Mesenchymal stem cell (in vitro differentiated cells and primary cell): Measurements from ENCODE around the gene SLC46A3.

ENCODE experiments used
- DNase-seq: peaks from one replicate; pipeline ENCODE4 v3.0.0-alpha.2; 2013
- H2AFZ ChIP-seq: one replicate; pipeline ENCODE4 v1.6.1; 2013; ENCODE audit warnings: low read depth, mild to moderate bottlenecking, control low read depth, inconsistent platforms, low read length, moderate library complexity
- H2AK5ac ChIP-seq: 2 replicates; pipeline ENCODE4 v1.6.1; 2013; ENCODE audit warnings: low read length, moderate library complexity, mild to moderate bottlenecking, inconsistent platforms; ENCODE audit not compliant: severe bottlenecking
- H2BK120ac ChIP-seq: one replicate; pipeline ENCODE4 v1.6.1; 2013; ENCODE audit warnings: low read depth, mild to moderate bottlenecking, inconsistent platforms, low read length, moderate library complexity
- H2BK12ac ChIP-seq, 2 experiments: one replicate each; pipeline ENCODE4 v1.6.1; 2013; ENCODE audit warnings: inconsistent platforms in 2 of 2, low read length in 2 of 2, mild to moderate bottlenecking in 2 of 2, moderate library complexity in 2 of 2, control low read depth in 1 of 2
- H2BK15ac ChIP-seq: one replicate; pipeline ENCODE4 v1.6.1; 2013; ENCODE audit warnings: mild to moderate bottlenecking, low read depth, inconsistent platforms; ENCODE audit not compliant: poor library complexity, severe bottlenecking
- H2BK5ac ChIP-seq: 2 replicates; pipeline ENCODE4 v1.6.1; 2013; ENCODE audit warnings: low read depth, mild to moderate bottlenecking, low read length, control low read depth, inconsistent platforms; ENCODE audit not compliant: poor library complexity, severe bottlenecking
- H3K14ac ChIP-seq, 2 experiments: one replicate each; pipeline ENCODE4 v1.6.1; 2013; ENCODE audit warnings: inconsistent platforms in 2 of 2, low read length in 2 of 2, control low read depth in 1 of 2, mild to moderate bottlenecking in 1 of 2, moderate library complexity in 1 of 2
- H3K18ac ChIP-seq, 2 experiments: one replicate each; pipeline ENCODE4 v1.6.1; 2013; ENCODE audit warnings: inconsistent platforms in 2 of 2, low read length in 2 of 2, control low read depth in 1 of 2, low read depth in 1 of 2, mild to moderate bottlenecking in 1 of 2
- H3K23ac ChIP-seq, 2 experiments: one replicate each; pipeline ENCODE4 v1.6.1; 2013; ENCODE audit warnings: inconsistent platforms in 2 of 2, low read length in 2 of 2, mild to moderate bottlenecking in 2 of 2, moderate library complexity in 2 of 2, control low read depth in 1 of 2
- H3K27ac ChIP-seq: 2 replicates; pipeline ENCODE4 v1.5.1; 2013; ENCODE audit warnings: mild to moderate bottlenecking, moderate library complexity, low read length, control low read depth, inconsistent platforms; ENCODE audit not compliant: poor library complexity, severe bottlenecking
- H3K27me3 ChIP-seq, 2 experiments: 2 replicates each; pipeline versions ENCODE4 v1.6.1 to v1.7.0; 2013; ENCODE audit warnings: low read length in 2 of 2, mild to moderate bottlenecking in 2 of 2, moderate library complexity in 2 of 2, control low read depth in 1 of 2, inconsistent platforms in 1 of 2; ENCODE audit not compliant: control insufficient read depth in 1 of 2, insufficient read depth in 1 of 2
- H3K36me3 ChIP-seq, 2 experiments: 2 replicates each; pipeline versions ENCODE4 v1.6.1 to v1.7.0; 2013; ENCODE audit warnings: low read length in 2 of 2, control low read depth in 1 of 2, inconsistent platforms in 1 of 2, low read depth in 1 of 2, mild to moderate bottlenecking in 1 of 2; ENCODE audit not compliant: insufficient read depth in 2 of 2, control insufficient read depth in 1 of 2
- H3K4ac ChIP-seq, 2 experiments: one replicate each; pipeline ENCODE4 v1.6.1; 2013; ENCODE audit warnings: inconsistent platforms in 2 of 2, low read length in 2 of 2, mild to moderate bottlenecking in 2 of 2, moderate library complexity in 2 of 2, control low read depth in 1 of 2, low read depth in 1 of 2
- H3K4me1 ChIP-seq: 2 replicates; pipeline ENCODE4 v1.6.1; 2013; ENCODE audit warnings: low read depth, low read length, control low read depth; ENCODE audit not compliant: control insufficient read depth, insufficient read depth
- H3K4me2 ChIP-seq: 2 replicates; pipeline ENCODE4 v1.6.1; 2013; ENCODE audit warnings: low read length, mild to moderate bottlenecking, inconsistent platforms; ENCODE audit not compliant: poor library complexity, severe bottlenecking
- H3K4me3 ChIP-seq, 2 experiments: 2 replicates each; pipeline versions ENCODE4 v1.5.1 to v1.7.0; 2013; ENCODE audit warnings: low read length in 2 of 2, mild to moderate bottlenecking in 2 of 2, control low read depth in 1 of 2, low read depth in 1 of 2; ENCODE audit not compliant: insufficient read depth in 1 of 2
- H3K79me1 ChIP-seq: replicated peaks from 2 replicates; pipeline ENCODE4 v1.6.1; 2013; ENCODE audit warnings: mild to moderate bottlenecking, control low read depth, low read length, inconsistent platforms; ENCODE audit not compliant: poor library complexity, severe bottlenecking
- H3K9ac ChIP-seq: 2 replicates; pipeline ENCODE4 v1.7.0; 2013; ENCODE audit warnings: mild to moderate bottlenecking, low read length, moderate library complexity
- H3K9me3 ChIP-seq: 2 replicates; pipeline ENCODE4 v1.7.0; 2013; ENCODE audit warnings: mild to moderate bottlenecking, low read length; ENCODE audit not compliant: control insufficient read depth
- H4K8ac ChIP-seq: one replicate; pipeline ENCODE4 v1.6.1; 2013; ENCODE audit warnings: inconsistent platforms, mild to moderate bottlenecking, low read length, moderate library complexity
- H4K91ac ChIP-seq: one replicate; pipeline ENCODE4 v1.6.1; 2013; ENCODE audit warnings: mild to moderate bottlenecking, low read length, inconsistent platforms
- WGBS: methylation state at CpG from one replicate; pipeline ENCODE4 v1.1.7; 2013; ENCODE audit warnings: mixed read lengths; 5-methylcytosine and 5-hydroxymethylcytosine counted together

The SLC46A3 gene

GRCh38 chr13:28655561-28655960, 63.2 kb downstream of the SLC46A3 start:
- no peak overlapping the region for H3K23ac ChIP-seq
- H4K8ac ChIP-seq, result no peak overlapping the region
- no peak overlapping the region for H3K27ac ChIP-seq
- H3K14ac ChIP-seq, result no peak overlapping the region
- H2BK120ac ChIP-seq, result no peak overlapping the region
- H2BK15ac ChIP-seq, result no peak overlapping the region
- peak; percentile 63 for DNase-seq
- H3K4me3 ChIP-seq, result no peak overlapping the region
- H3K27me3 ChIP-seq, result no peaks in the 10 kb centered on the region
- H2AFZ ChIP-seq, result no peak overlapping the region
- peaks cover 0 to 5% of the 10 kb centered on the region in 2 experiments for H3K36me3 ChIP-seq
- no peak overlapping the region for H4K91ac ChIP-seq
- H3K18ac ChIP-seq, result no peak overlapping the region
- WGBS, result 60% methylated on average over 3 of the region's 3 CpGs
- peak overlapping the region; percentile 31 for H3K9ac ChIP-seq
- no peak overlapping the region for H3K4ac ChIP-seq
- H2AK5ac ChIP-seq, result no peak overlapping the region
- H3K9me3 ChIP-seq, result no peaks in the 10 kb centered on the region
- H2BK12ac ChIP-seq, result no peak overlapping the region
- H3K4me2 ChIP-seq, result no peak overlapping the region
- peaks cover 4% of the 10 kb centered on the region for H3K4me1 ChIP-seq
- H3K79me1 ChIP-seq, result peaks cover 16% of the 10 kb centered on the region
- no peak overlapping the region for H2BK5ac ChIP-seq

GRCh38 chr13:28654276-28654675, 64.5 kb downstream of the SLC46A3 start:
- no peak overlapping the region for H3K23ac ChIP-seq
- no peak overlapping the region for H2BK12ac ChIP-seq
- no peak overlapping the region for H3K4me3 ChIP-seq
- H3K36me3 ChIP-seq, result no peaks in the 10 kb centered on the region
- WGBS, result no CpG with 5 or more reads among the region's 1 CpG
- DNase-seq, result no peak
- H2BK120ac ChIP-seq, result no peak overlapping the region
- H3K27ac ChIP-seq, result no peak overlapping the region
- H3K9me3 ChIP-seq, result no peaks in the 10 kb centered on the region
- H3K27me3 ChIP-seq, result no peaks in the 10 kb centered on the region
- H2BK15ac ChIP-seq, result no peak overlapping the region
- no peak overlapping the region for H3K18ac ChIP-seq
- peaks cover 2% of the 10 kb centered on the region for H3K4me1 ChIP-seq
- H3K4ac ChIP-seq, result no peak overlapping the region
- no peak overlapping the region for H4K91ac ChIP-seq
- no peak overlapping the region for H3K9ac ChIP-seq
- no peak overlapping the region for H3K14ac ChIP-seq
- no peak overlapping the region for H2BK5ac ChIP-seq
- H3K4me2 ChIP-seq, result no peak overlapping the region
- H2AK5ac ChIP-seq, result no peak overlapping the region
- no peak overlapping the region for H2AFZ ChIP-seq
- peaks cover 16% of the 10 kb centered on the region for H3K79me1 ChIP-seq
- H4K8ac ChIP-seq, result no peak overlapping the region

- no CpG with 5 or more reads among the region's 1 CpG for WGBS
- Histone ChIP-seq H3K18ac (no peak overlapping the region), H3K4me3 (no peak overlapping the region)
Measured at GRCh38 chr13:28653111-28653510, 65.7 kb downstream of the SLC46A3 start.

GRCh38 chr13:28651810-28652401, 66.9 kb downstream of the SLC46A3 start:
- Histone ChIP-seq H3K4ac (no peak overlapping the region), H2BK120ac (no peak overlapping the region), H3K79me1 (peaks cover 15% of the 10 kb centered on the region), H2AK5ac (no peak overlapping the region), H2BK12ac (no peak overlapping the region), H3K23ac (no peak overlapping the region), H3K9me3 (no peaks in the 10 kb centered on the region), H2AFZ (no peak overlapping the region), H3K27ac (no peak overlapping the region), H3K4me3 (no peak overlapping the region), H3K27me3 (no peaks in the 10 kb centered on the region), H2BK15ac (no peak overlapping the region), H3K9ac (no peak overlapping the region), H3K18ac (peak overlapping the region in 1 of 2 experiments; percentile 18), H3K4me2 (no peak overlapping the region), H3K36me3 (no peaks in the 10 kb centered on the region), H4K91ac (no peak overlapping the region), H3K4me1 (no peaks in the 10 kb centered on the region), H3K14ac (no peak overlapping the region), H2BK5ac (no peak overlapping the region), H4K8ac (no peak overlapping the region)
- no peak for DNase-seq
- WGBS, result 91% methylated on average over 6 of the region's 7 CpGs

More at GRCh38 chr13:28653111-28653510, 65.7 kb downstream of the SLC46A3 start:
- Histone ChIP-seq H2BK15ac (no peak overlapping the region), H3K14ac (no peak overlapping the region), H4K8ac (no peak overlapping the region), H3K4me2 (no peak overlapping the region), H3K4ac (no peak overlapping the region), H2BK5ac (no peak overlapping the region), H3K27me3 (no peaks in the 10 kb centered on the region), H3K23ac (no peak overlapping the region), H3K79me1 (peaks cover 16% of the 10 kb centered on the region), H3K9me3 (no peaks in the 10 kb centered on the region), H3K4me1 (peaks cover 2% of the 10 kb centered on the region), H3K27ac (no peak overlapping the region), H2BK12ac (no peak overlapping the region), H2AK5ac (no peak overlapping the region), H4K91ac (no peak overlapping the region), H3K36me3 (no peaks in the 10 kb centered on the region), H2BK120ac (no peak overlapping the region), H2AFZ (no peak overlapping the region), H3K9ac (no peak overlapping the region)
- DNase-seq, result no peak
